Upper lobe of left lung (tissue), 4 donors: ENCODE data around the gene RPS6KA2.

Experiments
- POLR2A ChIP-seq, 4 donors: fragments of 450-650 bp; IDR thresholded peaks; one replicate each; pipeline ENCODE4 v1.5.1; 2016 to 2017; ENCODE audit warnings: antibody characterized with exemption in 4 of 4, mild to moderate bottlenecking in 2 of 4
- TF ChIP-seq, protein P1 (sequence below), 6 experiments: fragments of 450-650 bp in 4 of 6; fragments of 200-600 bp in 2 of 6; sonication (generic) in 2 of 6; IDR thresholded peaks; one replicate each; pipeline ENCODE4 v1.5.1; 2016 to 2019; ENCODE audit warnings: antibody characterized with exemption in 6 of 6

DNA sequence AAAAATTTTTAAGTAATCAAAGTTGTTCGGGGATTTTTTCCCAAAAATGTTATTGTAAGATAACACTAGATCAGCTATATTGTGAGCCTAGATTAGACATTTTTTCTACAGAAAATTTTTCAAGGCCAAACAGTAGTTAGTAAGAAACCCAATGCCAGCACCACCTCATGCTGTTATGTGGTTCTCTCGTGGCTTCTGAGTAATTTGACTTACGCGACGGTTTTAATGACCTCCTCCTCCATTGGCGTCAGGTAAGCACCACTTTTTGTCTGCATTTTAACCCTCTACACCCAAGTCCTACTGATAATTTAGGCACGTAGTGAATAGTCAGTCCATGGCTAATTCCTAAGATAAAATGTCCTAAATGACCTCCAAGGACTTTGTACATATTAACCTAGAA, 9.7 kb downstream of the RPS6KA2 start:
- TF ChIP-seq, protein P1, sequence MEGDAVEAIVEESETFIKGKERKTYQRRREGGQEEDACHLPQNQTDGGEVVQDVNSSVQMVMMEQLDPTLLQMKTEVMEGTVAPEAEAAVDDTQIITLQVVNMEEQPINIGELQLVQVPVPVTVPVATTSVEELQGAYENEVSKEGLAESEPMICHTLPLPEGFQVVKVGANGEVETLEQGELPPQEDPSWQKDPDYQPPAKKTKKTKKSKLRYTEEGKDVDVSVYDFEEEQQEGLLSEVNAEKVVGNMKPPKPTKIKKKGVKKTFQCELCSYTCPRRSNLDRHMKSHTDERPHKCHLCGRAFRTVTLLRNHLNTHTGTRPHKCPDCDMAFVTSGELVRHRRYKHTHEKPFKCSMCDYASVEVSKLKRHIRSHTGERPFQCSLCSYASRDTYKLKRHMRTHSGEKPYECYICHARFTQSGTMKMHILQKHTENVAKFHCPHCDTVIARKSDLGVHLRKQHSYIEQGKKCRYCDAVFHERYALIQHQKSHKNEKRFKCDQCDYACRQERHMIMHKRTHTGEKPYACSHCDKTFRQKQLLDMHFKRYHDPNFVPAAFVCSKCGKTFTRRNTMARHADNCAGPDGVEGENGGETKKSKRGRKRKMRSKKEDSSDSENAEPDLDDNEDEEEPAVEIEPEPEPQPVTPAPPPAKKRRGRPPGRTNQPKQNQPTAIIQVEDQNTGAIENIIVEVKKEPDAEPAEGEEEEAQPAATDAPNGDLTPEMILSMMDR (IDR thresholded peaks at IDR 0.05): no peak
- TF ChIP-seq POLR2A (IDR thresholded peaks at IDR 0.05): no peak
